NCI-H1092 (cell line): Measurements from ENCODE around the gene PPP1R13L.

Experiments used
- DNase-seq: peaks from one replicate; lab custom pipeline; 2025; lab: John Stamatoyannopoulos, UW

Gene PPP1R13L

GRCh38 chr19:45406226-45407090 lies 1.6 kb upstream of the PPP1R13L start, which contains the start of gene POLR1G:
POLR1G (plus strand) TSS chr19:45406644; CDS start chr19:45406697, 53 bp downstream.
- peak; percentile 73 for DNase-seq

GRCh38 chr19:45405435-45406225 lies 761 bp upstream of the PPP1R13L start:
- peak; percentile 73 for DNase-seq

GRCh38 chr19:45403781-45404556 lies 900 bp downstream of the PPP1R13L start:
- DNase-seq = no peak

GRCh38 chr19:45403272-45403671 lies 1.6 kb downstream of the PPP1R13L start:
- DNase-seq = no peak

GRCh38 chr19:45402298-45403061 lies 2.4 kb downstream of the PPP1R13L start:
- DNase-seq = no peak

GRCh38 chr19:45401815-45402214 lies 3.1 kb downstream of the PPP1R13L start:
- DNase-seq = no peak

- DNase-seq = no peak
Measured at GRCh38 chr19:45400192-45400591, 4.7 kb downstream of the PPP1R13L start.

GRCh38 chr19:45395821-45396617 lies 8.8 kb downstream of the PPP1R13L start:
- no peak for DNase-seq

- no peak for DNase-seq
Measured at GRCh38 chr19:45391871-45392665, 12.8 kb downstream of the PPP1R13L start.

GRCh38 chr19:45391346-45391745 lies 13.5 kb downstream of the PPP1R13L start:
- DNase-seq = no peak

- no peak for DNase-seq
Measured at GRCh38 chr19:45385392-45386221, 19.3 kb downstream of the PPP1R13L start.

GRCh38 chr19:45382426-45382825 lies 22.4 kb downstream of the PPP1R13L start:
- no peak for DNase-seq

GRCh38 chr19:45380107-45380506 lies 24.8 kb downstream of the PPP1R13L start:
- no peak for DNase-seq

- no peak for DNase-seq
Measured at GRCh38 chr19:45376045-45376724, 28.7 kb downstream of the PPP1R13L start.

GRCh38 chr19:45370410-45371204 lies 34.3 kb downstream of the PPP1R13L start, which contains the start of gene ERCC2:
ERCC2 (minus strand) TSS chr19:45370573; CDS start chr19:45370540, 33 bp downstream.
- DNase-seq = peak; percentile 95

- no peak for DNase-seq
Measured at GRCh38 chr19:45368737-45369340, 36.0 kb downstream of the PPP1R13L start.

- DNase-seq = no peak
Measured at GRCh38 chr19:45368127-45368526, 36.7 kb downstream of the PPP1R13L start.
